UCSD-AML1 (cell line): ENCODE data around the gene DAB2IP.
A peak's percentile ranks its signal among the peaks of the same experiment; 100 is the strongest.

Experiments
- DNase-seq: peaks from one replicate; lab custom pipeline; 2025; ENCODE audit not compliant: unreplicated experiment; lab: John Stamatoyannopoulos, UW

DAB2IP gene

DNA sequence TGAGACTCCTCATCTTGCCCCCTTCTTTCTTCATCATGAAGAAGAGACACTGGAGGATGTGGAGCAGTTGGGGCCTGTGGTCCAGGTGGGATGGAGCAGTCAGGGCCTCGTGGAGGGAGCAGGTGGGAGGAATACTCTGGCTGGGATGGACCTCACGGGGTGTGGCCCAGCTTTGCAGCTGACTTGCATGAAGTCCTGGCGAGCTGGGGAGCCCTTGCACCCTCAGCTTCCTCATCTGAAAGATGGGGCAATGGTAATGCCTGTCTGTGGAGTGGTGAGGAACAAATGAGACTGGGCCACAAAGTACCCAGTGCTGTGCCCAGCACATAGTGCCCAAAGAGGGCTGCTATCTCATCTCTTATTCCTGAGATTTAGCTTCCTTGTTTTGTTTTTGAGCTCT lies 91.5 kb downstream of the DAB2IP start:
- DNase-seq = no peak

DNA sequence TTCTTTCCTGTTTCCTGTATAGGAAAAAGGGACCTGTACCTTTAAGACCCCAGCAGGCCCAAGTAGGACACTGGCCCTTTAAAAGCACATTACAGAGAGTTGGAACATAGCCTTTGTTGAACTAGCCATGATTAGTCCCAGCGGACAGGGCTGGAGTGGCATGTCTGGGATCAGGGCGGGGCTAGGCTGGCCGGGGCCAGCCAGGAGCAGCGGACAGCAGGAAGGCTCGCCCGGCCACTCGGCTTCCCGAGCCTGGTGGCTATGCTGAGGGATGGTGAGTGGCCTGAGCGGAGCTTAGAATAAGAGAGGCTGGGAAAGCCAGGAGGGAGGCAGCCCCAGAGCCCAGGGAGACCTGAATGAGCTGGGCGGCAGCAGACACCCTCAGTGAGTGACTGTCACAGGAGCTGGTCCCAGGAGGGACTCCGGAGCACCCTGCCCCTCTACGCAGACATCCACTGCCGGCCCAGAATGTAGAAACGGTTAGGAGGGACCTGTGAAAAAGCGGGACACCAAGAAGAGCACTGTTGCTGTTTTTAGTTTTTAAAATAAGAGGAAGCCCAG lies 92.1 kb downstream of the DAB2IP start:
- DNase-seq = no peak

DNA sequence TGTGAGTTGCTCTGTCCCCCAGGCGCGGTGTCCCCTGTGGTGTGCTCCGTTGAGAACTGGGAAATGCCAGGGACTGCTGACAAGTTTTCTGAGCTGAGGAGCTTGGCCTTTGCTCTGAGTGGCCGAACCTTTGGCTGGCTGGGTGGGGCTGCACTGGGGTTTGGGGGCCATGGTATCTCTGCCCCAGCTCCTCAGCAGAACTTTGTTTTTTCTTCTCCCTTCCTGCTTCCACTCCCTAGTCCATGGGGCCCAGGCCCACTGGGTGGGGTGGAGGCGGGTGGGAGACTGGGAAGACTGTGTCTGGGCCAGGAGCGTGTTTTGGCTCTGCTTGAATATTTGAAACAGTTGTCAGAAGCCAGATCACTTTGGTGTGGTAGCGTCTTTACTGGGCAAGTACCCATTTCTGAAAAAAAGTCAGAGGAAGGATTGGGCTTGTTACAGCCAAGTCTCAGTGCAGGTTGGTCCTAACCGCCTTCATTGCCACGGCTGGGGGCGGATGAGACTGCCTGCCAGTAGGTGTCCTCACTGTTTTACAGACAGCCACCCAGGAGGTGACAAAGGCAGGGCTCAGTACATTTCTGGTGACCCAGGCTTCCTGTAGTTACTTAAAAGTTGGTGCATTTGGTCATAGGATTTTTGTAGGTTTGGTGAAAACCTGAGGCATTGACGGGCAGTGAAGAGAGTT lies 92.7 kb downstream of the DAB2IP start:
- peak; percentile 48 for DNase-seq

DNA sequence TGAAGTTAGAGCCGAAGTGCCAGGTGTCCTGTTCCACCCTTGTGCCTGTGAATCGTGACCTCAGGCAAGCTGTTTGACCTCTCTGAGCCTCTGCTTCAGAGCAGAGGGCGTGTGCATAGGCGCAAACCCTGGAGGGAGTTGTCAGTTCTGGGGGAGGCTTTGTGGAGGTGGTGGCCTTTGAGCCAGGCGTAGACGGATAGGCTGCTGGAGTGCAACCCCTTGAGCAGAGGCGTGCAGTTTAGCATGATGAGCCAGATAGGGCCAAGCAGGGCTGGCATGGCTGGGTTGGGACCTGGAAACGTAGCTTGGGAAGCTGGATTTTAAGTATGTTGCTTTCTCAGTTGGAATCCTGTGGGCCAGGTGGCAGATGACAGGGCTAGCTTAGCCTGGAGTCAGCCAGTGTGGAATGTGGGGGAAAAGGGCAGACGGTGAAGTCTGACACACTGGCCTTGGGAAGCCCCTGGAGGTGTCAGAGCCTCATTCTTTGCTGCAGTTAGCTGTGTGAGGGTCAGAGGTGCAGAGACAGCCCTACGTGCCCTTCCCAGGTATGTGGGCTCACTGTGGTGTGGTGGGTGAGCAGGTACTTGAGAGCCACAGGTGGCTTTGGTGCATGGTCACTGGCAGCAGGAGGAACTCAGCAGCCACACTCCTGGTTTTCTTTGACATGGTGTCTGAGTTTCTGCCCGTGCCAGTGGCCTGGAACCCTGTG lies 93.4 kb downstream of the DAB2IP start:
- no peak for DNase-seq

DNA sequence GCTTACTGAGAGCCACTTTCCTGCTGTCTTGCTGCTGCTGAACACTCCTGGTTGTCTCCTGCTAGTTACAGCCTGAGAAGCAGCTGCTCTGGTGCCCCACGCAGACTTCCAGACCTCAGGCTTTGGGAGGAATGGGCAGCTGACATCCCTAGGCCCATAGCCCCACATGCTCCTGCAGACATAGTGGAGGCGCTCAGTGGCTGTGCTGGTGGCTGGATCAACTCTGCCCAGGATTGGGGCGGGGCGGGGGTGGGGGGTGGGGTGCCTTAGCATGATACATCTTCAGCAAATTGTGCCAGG lies 93.9 kb downstream of the DAB2IP start:
- no peak for DNase-seq

DNA sequence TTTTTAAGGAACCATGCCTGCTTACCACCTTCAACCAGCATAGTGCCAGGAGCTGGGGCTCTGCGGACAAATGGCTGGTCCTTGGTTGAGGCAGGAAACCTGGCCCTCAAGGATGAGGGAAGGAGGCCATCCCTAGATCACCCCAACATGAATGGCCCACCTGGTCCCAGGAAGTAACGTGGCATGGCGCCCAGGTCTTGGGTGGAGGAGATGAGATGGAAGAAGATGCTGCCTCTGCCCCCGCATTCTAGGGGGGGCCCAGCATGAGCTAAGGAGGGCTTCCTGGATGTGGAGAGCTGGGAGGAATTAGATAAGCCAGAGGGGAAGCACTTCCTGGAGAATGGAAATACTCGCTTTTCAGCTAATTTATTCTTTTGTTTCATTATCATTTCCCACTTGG lies 95.0 kb downstream of the DAB2IP start:
- DNase-seq = no peak

DNA sequence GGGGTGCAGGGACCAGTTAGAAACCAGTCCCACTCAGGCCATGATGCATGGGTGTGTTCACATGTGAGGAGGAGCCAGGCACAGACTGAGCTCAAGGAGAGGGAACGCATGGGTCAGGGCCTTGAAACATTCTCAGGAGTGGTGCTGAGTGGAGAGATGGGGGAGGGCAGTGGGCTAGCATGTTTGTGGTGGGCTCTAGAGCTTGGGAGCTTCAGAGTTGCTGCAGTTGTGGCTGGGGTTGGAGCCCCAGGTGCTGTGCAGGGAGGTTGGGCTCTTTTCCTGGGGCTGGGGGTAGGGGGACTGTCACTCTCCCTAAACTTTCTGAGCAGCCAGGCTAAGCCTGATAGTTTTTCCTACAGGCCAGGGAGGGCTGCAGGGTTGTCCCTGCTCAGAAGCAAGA lies 95.4 kb downstream of the DAB2IP start:
- no peak for DNase-seq

DNA sequence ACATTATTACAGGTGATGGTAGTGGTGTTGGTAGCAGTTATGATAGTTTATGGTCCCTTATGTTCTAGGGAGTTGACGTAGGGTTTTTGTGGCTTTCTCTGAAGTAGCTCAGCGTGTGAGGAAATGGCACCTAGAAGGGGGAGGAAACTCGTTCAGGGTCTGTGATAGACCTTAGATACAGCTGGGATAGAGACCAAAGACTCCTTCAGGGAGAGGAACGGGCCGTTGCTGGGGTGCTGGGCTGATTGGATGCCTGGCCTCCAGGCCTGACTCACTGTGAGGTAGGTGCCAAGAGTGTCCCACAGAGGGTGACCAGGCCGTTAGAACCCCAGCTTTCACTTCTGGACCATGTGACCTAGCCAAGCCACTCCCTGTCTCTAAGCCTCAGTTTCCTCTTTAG lies 96.6 kb downstream of the DAB2IP start:
- DNase-seq = no peak

DNA sequence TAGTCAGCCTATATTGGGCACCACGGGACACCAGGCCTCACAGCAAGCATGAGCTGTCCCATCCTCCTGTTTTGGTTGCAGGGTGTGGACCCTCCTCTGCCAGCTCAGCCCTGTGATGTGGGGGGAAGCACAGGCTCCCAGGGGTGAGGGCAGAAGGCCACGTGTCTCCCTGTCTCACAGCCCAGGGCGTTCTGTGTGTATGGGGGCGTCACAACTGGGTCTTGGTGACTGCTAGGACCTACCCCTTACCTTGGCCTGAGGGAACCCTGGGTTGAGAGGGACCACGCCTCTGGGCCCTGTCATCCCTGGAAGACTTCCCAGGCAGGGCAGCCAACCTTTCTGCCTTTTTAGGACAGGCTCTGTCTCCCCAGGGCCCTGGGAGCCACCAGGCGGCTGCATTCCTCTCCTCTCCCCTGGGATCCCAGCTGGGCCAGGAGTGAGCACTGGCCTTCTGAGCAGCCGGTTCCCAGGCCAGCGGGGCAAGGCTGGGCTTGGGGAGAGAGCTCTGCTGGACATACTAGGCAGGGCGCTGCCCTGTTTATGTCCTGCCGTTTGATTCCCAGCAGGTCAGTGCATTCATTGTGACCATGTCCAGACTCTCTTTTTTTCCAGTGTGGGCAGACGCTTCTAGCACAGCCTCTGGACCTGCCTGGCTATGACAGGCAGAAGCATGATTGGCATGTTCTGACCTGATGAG lies 97.4 kb downstream of the DAB2IP start:
- DNase-seq = no peak

DNA sequence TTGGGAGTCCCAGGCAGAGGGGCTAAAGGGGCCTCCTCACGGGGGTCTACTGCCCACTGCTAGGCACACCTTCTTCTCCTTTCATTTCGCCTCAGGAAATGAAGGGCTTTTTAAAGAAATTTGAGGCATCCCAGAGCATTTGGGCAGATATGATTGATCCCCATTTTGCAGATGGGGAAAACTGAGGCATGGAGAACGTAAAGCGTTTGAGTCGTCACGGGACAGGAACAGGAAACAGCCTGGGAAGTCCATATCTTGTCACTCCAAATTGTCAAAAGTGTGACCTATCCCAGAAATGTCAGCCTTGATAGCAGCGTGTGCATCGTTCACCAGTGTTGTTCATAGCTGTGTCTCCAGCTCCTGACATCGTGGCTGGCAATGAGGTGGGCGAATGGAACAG lies 98.2 kb downstream of the DAB2IP start:
- no peak for DNase-seq

DNA sequence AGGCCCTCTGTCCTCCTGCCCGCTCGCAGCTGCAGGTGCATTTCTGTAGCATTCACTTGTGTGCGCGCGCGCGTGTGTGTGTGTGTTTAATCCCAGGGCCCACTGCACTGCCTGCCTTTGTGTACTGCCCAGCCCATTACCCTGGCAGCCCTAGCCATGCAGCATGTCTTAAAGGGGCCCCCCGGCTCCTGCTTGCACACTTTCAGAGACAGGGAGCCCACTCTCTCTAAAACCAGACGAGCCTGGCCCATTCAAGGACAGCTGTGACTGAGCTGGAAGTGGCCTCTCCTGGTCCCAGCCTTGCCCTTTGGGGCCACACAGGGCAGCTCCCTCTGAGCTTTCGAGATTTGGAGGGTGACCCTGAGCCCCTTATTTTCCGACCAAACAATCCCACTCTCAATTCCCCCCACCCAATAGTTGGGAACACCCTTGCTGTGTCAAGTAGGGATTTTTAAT lies 98.9 kb downstream of the DAB2IP start:
- no peak for DNase-seq

DNA sequence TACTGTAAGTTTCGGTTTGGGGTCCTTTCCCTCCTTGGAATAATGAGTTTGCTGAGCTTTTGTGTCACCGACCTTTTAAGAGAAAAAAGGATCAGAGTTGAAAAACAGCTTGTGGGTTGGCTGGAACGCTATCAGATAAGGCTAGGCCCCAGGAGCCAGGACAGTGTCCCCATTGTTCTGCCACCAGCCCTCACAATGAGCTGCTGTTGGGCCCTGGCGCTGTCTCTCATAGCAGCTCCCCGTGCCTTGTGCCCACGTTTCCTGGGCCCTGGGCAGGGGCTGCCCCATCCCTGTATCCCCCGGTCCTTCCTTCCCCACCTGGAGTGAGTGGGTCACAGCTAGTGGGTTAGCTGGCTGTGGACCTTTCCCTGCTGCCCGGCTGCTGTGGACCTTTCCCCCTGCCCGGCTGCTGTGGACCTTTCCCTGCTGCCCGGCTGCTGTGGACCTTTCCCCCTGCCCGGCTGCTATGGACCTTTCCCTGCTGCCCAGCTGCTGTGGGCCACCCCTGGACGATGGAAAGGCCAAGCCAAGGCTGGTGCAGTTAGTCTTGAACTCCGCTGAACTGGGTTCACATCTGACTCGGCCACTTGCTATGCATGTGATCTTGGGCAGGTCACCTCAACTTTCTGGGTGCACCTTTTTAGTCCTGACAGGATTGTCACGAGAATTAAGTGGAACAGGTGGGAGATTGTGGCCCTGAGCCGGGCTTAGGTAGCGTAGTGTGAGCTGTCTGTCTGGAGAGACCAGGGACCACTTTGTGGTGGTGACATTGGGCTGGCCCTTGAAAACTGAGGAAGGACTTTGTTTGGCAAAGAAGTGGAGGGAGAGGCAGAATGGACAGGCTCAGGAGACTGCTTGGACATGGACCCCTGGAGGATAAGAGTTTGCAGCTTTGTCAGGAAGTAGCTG lies 99.5 kb downstream of the DAB2IP start:
- no peak for DNase-seq

DNA sequence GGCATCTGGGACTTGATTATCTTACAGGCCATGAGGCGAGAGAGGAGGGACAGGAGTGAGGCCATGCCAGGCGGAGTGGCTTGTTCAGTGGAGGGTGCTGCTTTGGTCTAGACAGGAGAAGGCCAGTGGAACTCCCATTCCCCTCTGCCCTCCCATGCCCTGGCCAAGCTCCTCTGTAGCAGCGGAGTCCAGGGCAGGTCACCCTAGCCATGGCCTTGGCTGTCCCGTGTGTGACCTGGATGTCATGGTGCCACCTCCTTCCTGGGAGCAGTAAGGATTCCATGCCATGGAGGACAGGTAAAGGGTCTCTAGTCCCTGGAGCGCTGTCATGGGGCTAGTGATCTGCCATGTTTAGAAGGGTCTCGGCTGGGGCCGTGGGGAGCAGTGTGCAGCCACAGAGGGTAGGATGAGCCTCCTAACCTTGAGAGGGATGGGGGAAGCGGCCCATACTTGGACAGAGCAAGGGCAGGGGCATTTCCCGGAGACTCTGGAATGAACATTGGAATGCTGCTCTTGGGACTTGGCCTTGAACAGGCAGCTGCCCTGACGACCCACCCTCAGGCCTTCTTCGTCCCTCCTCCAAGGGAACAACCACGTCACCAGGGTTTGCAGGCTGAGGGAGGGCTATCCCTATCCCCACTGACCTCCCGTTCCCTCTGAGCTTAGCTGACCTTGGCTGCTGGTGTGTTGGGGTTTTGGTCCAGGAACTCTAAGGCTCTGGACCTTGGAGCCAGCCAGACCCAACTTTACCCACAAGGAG lies 100.4 kb downstream of the DAB2IP start:
- DNase-seq = no peak

DNA sequence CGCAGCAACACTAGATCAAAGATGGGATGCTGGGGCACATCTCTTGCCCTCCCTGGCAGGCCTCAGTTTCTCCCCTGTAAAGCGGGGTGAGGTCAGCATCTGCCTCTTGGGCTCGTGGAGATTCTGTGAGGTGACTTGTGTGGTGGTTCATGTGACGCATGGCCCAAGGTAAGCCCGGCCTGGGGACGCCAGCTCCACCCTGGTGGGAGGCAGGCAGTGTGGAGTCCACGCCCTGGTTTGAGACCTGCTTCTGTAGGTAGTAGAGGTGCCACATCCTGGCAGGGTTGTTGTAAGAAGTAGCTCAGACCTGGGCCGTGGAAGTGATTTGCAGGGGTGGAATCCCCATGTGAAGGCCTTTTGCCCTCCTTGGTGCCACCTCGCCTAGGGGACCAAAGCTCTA lies 101.5 kb downstream of the DAB2IP start:
- no peak for DNase-seq

DNA sequence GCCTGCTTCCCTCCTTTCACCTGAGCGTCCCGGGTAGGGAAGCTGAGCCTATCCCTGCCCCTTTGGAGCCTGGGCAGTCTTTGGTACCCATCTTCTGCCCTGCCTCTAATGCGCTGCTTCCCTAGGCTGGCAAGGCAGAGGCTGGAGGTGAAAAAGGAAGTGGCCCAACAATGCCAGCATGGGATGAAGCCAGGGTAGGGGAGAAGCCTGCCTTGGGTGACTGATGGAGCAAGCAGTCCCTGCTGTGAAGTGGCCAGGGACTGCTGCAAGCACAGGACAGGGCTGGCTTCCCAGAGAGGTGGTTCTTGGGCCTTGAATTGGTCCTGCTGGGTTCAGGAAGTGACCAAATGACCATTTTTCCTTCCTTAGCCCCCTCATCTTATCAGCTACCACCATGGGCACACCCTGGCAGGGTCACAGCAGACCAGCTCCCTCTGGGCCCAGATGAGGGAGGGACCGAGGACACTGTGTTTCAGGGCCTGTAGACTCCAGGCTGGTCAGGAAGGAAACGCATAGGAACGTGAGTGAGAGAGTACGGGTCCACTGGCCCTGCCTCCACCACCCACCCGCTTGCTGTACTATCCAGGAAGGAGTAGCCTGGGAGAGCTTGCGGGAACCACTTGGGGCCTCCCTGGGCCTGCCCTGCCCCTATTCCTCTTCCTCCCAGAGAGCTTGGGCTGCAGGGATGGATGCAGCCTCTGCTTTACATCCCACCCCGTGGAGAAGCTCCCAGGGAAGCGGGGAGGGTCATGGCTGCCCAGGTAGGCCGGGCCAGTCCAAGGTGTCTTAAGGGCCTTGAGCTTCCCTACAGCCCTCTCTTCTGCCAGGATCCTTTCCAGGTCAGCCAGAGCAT lies 102.6 kb downstream of the DAB2IP start:
- DNase-seq = no peak

DNA sequence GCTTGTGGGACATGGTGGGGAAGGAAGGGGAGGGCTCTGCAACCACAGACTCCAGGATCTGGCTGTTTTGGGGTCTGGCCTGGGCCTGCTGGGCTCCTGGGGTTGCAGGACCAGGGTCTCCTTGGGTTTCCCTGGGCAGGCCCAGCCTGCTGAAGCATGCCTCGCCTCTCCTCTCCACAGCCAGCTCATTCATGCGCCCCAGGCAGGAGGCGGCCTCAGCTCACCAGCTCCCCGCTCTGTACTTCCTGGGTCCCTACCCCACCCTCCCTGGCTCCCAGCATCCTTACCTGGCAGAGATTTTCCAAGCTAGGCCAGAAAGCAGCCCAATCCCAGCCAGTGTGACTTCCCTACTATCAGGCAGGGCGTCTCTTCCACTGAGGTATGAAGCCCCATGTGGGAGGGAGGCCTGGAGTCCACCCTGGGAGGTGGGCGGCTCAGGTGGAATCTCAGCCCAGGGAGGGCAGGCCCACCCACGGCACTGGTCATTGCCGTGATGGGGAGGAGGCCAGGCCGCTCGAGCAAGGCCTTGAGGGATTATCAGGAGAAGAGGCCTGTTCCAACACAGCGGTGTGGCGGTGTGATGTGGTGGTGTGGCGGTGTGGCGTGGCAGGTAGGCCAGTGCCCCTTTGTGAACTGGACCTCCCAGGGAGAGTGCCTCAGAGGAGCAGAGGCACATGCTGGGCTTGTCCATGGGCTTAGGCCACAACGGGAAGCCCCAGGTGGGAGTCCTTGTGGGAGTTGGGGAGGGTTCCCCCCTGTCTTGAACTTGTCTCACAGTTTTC lies 103.4 kb downstream of the DAB2IP start:
- no peak for DNase-seq

DNA sequence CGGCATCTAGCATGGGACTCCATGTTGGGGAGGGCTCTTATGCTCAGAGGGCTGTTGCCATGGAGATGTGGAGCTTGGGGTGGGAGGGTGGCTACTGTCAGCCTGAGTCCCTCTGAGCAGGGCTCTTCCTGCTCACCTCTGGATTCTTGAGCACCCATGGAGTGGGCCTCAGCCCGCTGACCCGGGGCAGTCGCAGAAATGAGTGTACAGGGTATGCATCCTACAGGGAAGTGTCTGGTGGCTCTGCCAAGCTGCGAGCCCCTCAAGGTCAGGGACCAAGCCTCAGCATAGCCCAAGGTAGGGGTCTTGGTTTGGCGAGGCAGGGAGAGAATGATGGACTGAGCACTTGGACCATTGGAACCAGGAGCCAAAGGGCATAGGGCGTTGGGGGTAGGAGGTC lies 104.1 kb downstream of the DAB2IP start:
- DNase-seq = no peak

DNA sequence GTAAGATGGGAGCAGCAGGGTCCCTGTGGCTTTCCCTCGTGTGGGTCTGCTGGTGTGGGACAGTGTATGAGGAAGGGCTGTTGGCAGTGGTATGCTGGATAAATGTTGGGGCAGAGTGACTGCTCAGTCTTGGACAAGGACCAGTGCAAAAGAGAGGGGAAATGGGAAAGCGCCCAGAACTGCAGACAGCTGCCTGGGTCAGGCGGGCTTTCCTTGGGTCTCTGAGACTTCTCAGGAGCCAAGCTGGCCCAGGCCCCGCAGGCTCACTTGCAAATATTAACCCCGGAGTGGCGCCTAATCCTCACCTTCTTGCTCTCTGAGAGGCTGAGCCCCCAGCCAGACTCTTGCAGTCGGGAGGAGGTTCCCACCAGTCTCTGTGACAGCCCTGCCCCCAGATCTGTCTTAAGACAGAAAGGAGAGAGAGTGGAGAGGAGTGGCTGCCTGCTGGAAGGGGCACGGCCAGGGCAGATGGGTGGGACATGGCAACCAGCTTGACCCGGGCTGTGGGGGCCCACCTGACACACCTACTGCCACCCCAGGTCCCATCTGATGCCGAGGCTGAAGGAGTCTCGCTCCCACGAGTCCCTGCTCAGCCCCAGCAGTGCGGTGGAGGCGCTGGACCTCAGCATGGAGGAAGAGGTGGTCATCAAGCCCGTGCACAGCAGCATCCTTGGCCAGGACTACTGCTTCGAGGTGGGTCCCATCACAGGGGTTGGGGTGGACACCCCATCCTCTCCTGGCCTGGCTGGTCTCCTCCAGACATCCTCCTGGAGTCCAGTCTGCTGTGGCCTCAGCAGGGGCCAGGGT lies 105.2 kb downstream of the DAB2IP start:
- no peak for DNase-seq
